Endothelial cell (in vitro differentiated cells): ENCODE data around the gene LAMTOR2. TPM values are rescaled to one million over a fixed set of nuclear protein-coding genes. Genes with fewer than 3 reads are reported as not detected.

Experiments
- DNase-seq: peaks from one replicate; pipeline ENCODE4 v3.0.0; 2021; ENCODE audit warnings: low spot score
- H3K27ac Mint-ChIP-seq: one replicate; pipeline ENCODE4 v1.8.0; 2021; ENCODE audit warnings: mixed read lengths, inconsistent platforms; ENCODE audit not compliant: unreplicated experiment
- H3K27me3 Mint-ChIP-seq: one replicate; pipeline ENCODE4 v1.8.0; 2021; ENCODE audit warnings: mild to moderate bottlenecking, moderate library complexity, mixed read lengths, inconsistent platforms; ENCODE audit not compliant: unreplicated experiment
- H3K36me3 Mint-ChIP-seq: one replicate; pipeline ENCODE4 v1.8.0; 2021; ENCODE audit warnings: mild to moderate bottlenecking, low read depth, mixed read lengths, inconsistent platforms; ENCODE audit not compliant: unreplicated experiment
- H3K4me1 Mint-ChIP-seq: one replicate; pipeline ENCODE4 v1.8.0; 2021; ENCODE audit warnings: mild to moderate bottlenecking, mixed read lengths, inconsistent platforms; ENCODE audit not compliant: unreplicated experiment
- H3K4me3 Mint-ChIP-seq: one replicate; pipeline ENCODE4 v1.8.0; 2021; ENCODE audit warnings: mild to moderate bottlenecking, mixed read lengths, inconsistent platforms; ENCODE audit not compliant: unreplicated experiment
- H3K9me3 Mint-ChIP-seq: one replicate; pipeline ENCODE4 v1.8.0; 2021; ENCODE audit warnings: mixed read lengths, inconsistent platforms; ENCODE audit not compliant: unreplicated experiment
- total RNA-seq: library from RNA; stranded (reverse); fragmentation: NEBNext Ultra II Directional; extraction: Animal tissue kit (Norgen Biotek cat#: 25700); gene quantifications from one replicate; pipeline ENCODE4 v1.2.1, GENCODE V29; 2021; ENCODE audit not compliant: unreplicated experiment
- TF ChIP-seq, protein P1 (sequence below): fragments of 200-600 bp; sonication (generic); IDR thresholded peaks from one replicate; pipeline ENCODE4 v1.5.0; 2021; ENCODE audit warnings: antibody characterized with exemption; ENCODE audit not compliant: unreplicated experiment

The LAMTOR2 gene
- total RNA-seq, 1 donor from 2014 or later, result 82.4 TPM

DNA sequence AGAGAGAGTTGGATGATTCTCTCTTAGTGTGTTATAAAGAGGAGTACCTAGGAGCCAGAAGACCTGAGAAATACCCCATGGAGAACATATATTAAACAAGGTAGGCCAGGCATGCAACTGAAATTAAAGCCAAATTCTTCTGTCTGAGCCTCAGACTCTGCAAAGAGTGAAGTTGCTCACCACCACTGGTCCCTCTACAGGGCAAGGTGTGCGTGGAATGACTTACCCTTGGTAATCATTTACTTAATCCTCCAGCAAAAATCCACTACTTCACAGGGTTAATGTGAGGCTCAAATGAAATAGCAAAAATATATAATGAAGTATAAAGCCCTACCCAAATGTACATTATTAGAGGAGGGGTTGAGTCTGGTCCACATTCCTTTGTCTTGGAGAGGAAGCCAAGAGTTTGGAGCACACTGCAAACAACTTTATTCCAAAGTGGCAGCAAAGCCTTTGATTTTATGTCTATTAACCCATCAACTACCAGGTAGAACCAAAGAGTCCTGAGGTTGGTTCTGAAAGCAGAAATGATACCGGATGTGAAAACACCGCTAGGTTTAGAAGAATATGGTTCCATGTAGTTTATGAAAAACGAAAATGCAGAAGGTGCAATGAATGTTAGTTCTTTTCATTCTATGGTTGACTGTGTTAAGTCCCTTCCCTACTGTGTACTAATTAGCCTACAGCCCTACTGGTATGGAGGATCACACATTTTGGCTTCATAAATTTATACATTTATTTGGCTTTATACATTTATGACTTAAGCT is 42.3 kb upstream of the LAMTOR2 start:
- DNase-seq, result no peak
- TF ChIP-seq, protein P1, sequence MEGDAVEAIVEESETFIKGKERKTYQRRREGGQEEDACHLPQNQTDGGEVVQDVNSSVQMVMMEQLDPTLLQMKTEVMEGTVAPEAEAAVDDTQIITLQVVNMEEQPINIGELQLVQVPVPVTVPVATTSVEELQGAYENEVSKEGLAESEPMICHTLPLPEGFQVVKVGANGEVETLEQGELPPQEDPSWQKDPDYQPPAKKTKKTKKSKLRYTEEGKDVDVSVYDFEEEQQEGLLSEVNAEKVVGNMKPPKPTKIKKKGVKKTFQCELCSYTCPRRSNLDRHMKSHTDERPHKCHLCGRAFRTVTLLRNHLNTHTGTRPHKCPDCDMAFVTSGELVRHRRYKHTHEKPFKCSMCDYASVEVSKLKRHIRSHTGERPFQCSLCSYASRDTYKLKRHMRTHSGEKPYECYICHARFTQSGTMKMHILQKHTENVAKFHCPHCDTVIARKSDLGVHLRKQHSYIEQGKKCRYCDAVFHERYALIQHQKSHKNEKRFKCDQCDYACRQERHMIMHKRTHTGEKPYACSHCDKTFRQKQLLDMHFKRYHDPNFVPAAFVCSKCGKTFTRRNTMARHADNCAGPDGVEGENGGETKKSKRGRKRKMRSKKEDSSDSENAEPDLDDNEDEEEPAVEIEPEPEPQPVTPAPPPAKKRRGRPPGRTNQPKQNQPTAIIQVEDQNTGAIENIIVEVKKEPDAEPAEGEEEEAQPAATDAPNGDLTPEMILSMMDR, result no peak
- no peaks in the 10 kb centered on the region for H3K9me3 Mint-ChIP-seq
- peaks cover 41% of the 10 kb centered on the region for H3K36me3 Mint-ChIP-seq
- no peak overlapping the region for H3K4me3 Mint-ChIP-seq
- H3K4me1 Mint-ChIP-seq, result peaks cover 20% of the 10 kb centered on the region
- peaks cover 3% of the 10 kb centered on the region for H3K27me3 Mint-ChIP-seq
- no peak overlapping the region for H3K27ac Mint-ChIP-seq

DNA sequence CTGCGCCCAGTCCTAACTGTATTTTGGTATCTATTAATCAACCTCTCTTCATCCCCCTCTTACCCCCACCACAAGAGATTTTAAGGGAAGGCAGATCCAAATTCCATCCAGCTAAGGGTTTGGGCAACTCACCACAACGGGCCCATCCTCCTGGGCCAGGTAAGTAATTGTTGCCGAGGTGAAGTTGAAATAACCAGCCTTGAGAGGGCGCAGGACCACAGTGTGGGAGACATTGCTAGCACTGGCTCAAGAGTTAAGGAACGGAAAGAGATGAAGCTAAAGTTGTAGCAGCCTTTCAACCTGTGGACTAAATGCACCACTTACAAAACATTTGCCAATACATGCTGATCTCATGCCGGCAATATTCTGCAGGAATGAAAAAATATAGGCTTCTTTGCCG is 39.8 kb upstream of the LAMTOR2 start:
- H3K9me3 Mint-ChIP-seq, result no peaks in the 10 kb centered on the region

DNA sequence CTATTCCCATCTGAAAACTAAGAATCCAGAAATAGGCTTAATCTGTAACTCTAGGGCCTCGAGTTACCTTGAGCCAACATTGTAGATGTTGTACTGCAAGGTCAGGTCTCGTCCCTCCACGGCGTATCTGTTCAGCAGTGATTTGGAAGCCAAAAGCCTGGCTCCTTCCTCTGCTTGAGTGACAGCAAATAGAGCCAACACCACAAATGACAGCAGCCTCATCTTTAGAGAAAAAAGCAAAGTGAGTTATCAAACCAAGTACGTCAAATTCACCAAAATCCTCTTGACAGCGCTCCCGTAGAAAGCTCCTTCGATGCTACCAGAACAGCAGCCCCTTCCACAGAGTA is 34.7 kb upstream of the LAMTOR2 start:
- Mint-ChIP-seq H3K27ac (peak overlapping the region; percentile 98), H3K27me3 (peaks cover 11% of the 10 kb centered on the region)

More for the DNA sequence above, 39.8 kb upstream of the LAMTOR2 start:
- Mint-ChIP-seq H3K36me3 (peaks cover 40% of the 10 kb centered on the region), H3K4me1 (peaks cover 19% of the 10 kb centered on the region), H3K27me3 (peaks cover 8% of the 10 kb centered on the region), H3K27ac (peak overlapping the region; percentile 42), H3K4me3 (no peak overlapping the region)
- no peak for DNase-seq
- TF ChIP-seq, protein P1, result no peak

DNA sequence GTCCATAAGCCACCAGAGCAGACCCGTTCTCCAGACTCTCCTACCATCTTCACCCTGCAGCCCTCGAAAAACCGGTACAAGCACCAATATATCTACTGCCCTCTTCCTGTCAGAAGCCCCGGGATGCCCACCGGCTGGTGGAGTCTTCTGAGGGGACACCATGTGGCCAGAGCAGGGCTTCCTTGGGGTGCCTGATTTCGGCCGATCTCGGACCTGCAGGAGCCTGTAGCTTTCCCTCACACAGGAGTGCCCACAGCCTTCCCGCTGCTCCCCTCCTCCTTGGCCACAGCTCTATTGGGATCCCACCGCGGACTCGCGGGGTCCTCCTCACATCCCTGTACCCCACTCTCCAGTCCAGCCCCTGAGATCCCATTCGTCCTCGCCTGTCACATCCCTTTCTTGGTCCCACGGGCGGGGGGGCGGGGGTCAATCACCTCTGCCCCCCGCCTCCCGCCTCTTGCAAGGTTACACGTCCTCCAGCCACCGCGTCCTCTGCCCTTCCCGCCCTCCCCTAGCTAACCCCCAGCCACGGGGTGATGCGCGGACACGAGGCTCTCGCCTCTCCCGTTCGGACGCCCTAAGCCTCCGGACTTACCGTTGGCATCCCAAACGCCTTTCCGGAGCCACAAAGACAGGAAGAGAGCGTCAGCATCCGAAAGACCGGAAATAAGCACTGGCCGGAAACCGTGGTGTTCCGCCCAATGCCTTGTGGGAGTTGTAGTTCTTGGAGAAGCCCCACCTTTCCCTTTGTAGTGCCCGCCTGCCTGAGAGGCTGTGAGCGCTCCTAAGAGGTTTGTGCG is 34.1 kb upstream of the LAMTOR2 start, which contains the start of gene SSR2:
Gene SSR2, minus strand, starts transcription at position 659 of the 800 bp plus-strand sequence. CDS start 784 bp downstream, outside the sequence.
- peak; percentile 86 for DNase-seq
- Mint-ChIP-seq H3K27ac (peak within 1 kb of the TSS; percentile 98), H3K4me3 (peak within 1 kb of the TSS; percentile 99), H3K27me3 (peaks cover 11% of the 10 kb centered on the region), H3K9me3 (no peaks in the 10 kb centered on the region), H3K36me3 (peaks cover 27% of the 10 kb centered on the region), H3K4me1 (peaks cover 24% of the 10 kb centered on the region)
- TF ChIP-seq, protein P1, result no peak

More for the DNA sequence above, 34.7 kb upstream of the LAMTOR2 start:
- peaks cover 23% of the 10 kb centered on the region for H3K36me3 Mint-ChIP-seq
- peak overlapping the region; percentile 99 for H3K4me3 Mint-ChIP-seq
- DNase-seq, result no peak
- no peaks in the 10 kb centered on the region for H3K9me3 Mint-ChIP-seq
- TF ChIP-seq, protein P1, result no peak
- H3K4me1 Mint-ChIP-seq, result peaks cover 24% of the 10 kb centered on the region
